H1 (cell line): ENCODE results near the gene DDN. TPM values are rescaled to one million over a fixed set of nuclear protein-coding genes. Genes with fewer than 3 reads are reported as not detected.
A peak's percentile ranks its signal among the peaks of the same experiment; 100 is the strongest.

Source experiments
- CBX5 ChIP-seq: fragments of 300-800, 300-1000 bp; sonication (generic); IDR thresholded peaks from 2 replicates; pipeline ENCODE4 v1.7.1; 2016; ENCODE audit warnings: antibody characterized with exemption, low read length, low read depth
- CREB1 ChIP-seq: IDR thresholded peaks from 2 replicates; pipeline ENCODE4 v1.6.1; 2012; ENCODE audit warnings: inconsistent platforms
- EGR1 ChIP-seq: IDR thresholded peaks from 2 replicates; pipeline ENCODE4 v1.6.1; 2011; ENCODE audit warnings: low read depth, low read length, borderline replicate concordance
- GABPA ChIP-seq: IDR thresholded peaks from 2 replicates; pipeline ENCODE4 v1.6.1; 2011; ENCODE audit warnings: mild to moderate bottlenecking, low read length, moderate library complexity, borderline replicate concordance; ENCODE audit not compliant: insufficient read depth
- HDAC2 ChIP-seq, 2 experiments: fragments of 300-600 bp in 1 of 2; sonication (generic) in 1 of 2; IDR thresholded peaks; 2 replicates each; pipeline ENCODE4 v1.6.1; 2011 to 2012; ENCODE audit warnings: low read depth in 2 of 2, low read length in 2 of 2, mild to moderate bottlenecking in 2 of 2, moderate library complexity in 2 of 2, borderline replicate concordance in 1 of 2, inconsistent platforms in 1 of 2
- JUN ChIP-seq: IDR thresholded peaks from 2 replicates; pipeline ENCODE4 v1.6.1; 2011; ENCODE audit warnings: low read depth, mild to moderate bottlenecking, improper control_type of control experiment, low read length
- NANOG ChIP-seq: IDR thresholded peaks from 2 replicates; pipeline ENCODE4 v1.6.1; 2011; ENCODE audit warnings: low read length, low read depth, mild to moderate bottlenecking, inconsistent platforms; ENCODE audit not compliant: insufficient read depth, poor library complexity, severe bottlenecking
- PHF8 ChIP-seq: fragments of 200-600 bp; sonication (generic); conservative IDR thresholded peaks from 2 replicates; pipeline ENCODE4 v1.7.1; 2012; ENCODE audit warnings: low read depth, mild to moderate bottlenecking, inconsistent platforms, low read length, moderate library complexity
- POLR2AphosphoS5 ChIP-seq: IDR thresholded peaks from 2 replicates; pipeline ENCODE4 v1.6.1; 2011; ENCODE audit warnings: low read depth, low read length
- SAP30 ChIP-seq: fragments of 300-600 bp; sonication (generic); IDR thresholded peaks from 2 replicates; pipeline ENCODE4 v1.7.1; 2012; ENCODE audit warnings: low read length, moderate library complexity, mild to moderate bottlenecking, inconsistent platforms; ENCODE audit not compliant: insufficient read depth, insufficient replicate concordance
- SIN3A ChIP-seq, 2 experiments: IDR thresholded peaks in 1 of 2; conservative IDR thresholded peaks in 1 of 2; 2 replicates each; pipeline ENCODE4 v1.6.1; 2011 to 2012; ENCODE audit warnings: low read length in 2 of 2, improper control_type of control experiment in 1 of 2, low read depth in 1 of 2, mild to moderate bottlenecking in 1 of 2
- SP1 ChIP-seq: IDR thresholded peaks from 2 replicates; pipeline ENCODE4 v1.6.1; 2011; ENCODE audit warnings: low read depth, low read length
- SP2 ChIP-seq: IDR thresholded peaks from 2 replicates; pipeline ENCODE4 v1.6.1; 2012; ENCODE audit warnings: mild to moderate bottlenecking, low read length, inconsistent platforms
- SUZ12 ChIP-seq: fragments of 200-600 bp; sonication (generic); IDR thresholded peaks from 2 replicates; pipeline ENCODE4 v1.6.1; 2012; ENCODE audit warnings: mild to moderate bottlenecking, inconsistent platforms, low read length, moderate library complexity, mixed read lengths
- TAF1 ChIP-seq: IDR thresholded peaks from 2 replicates; pipeline ENCODE4 v1.6.1; 2011; ENCODE audit warnings: mild to moderate bottlenecking, low read depth, low read length
- polyA plus RNA-seq, 7 experiments: library from polyadenylated mRNA; depleted of rRNA in 3 of 7; stranded (reverse) in 5 of 7; unstranded in 2 of 7; fragments of >200 nt in 5 of 7; fragments of 200-250 nt in 2 of 7; gene quantifications; 1 replicate in 5 of 7; 2 replicates in 1 of 7; 4 replicates in 1 of 7; pipeline versions ENCODE4 v1.2.1 to v1.2.3, GENCODE V29; 2011 to 2013; ENCODE audit warnings: missing spikeins in 2 of 7, mixed read lengths in 2 of 7
- total RNA-seq: library from RNA; stranded (reverse); fragmentation: NEBNext Ultra II Directional; extraction: Animal tissue kit (Norgen Biotek cat#: 25700); gene quantifications from 2 replicates; pipeline ENCODE4 v1.2.1, GENCODE V29; 2021
- TF ChIP-seq, protein P1 (sequence below), 3 experiments: IDR thresholded peaks; 1 replicate in 2 of 3; 2 replicates in 1 of 3; pipeline versions ENCODE4 v1.5.1 to v1.6.1; 2011; ENCODE audit warnings: low read length in 3 of 3, mild to moderate bottlenecking in 3 of 3, inconsistent platforms in 2 of 3, low read depth in 1 of 3, moderate library complexity in 1 of 3; ENCODE audit not compliant: insufficient read depth in 1 of 3; ENCODE audit errors: control extremely low read depth in 1 of 3
- TF ChIP-seq, protein P2 (sequence below): IDR thresholded peaks from 2 replicates; pipeline ENCODE4 v1.6.1; 2012; ENCODE audit warnings: inconsistent platforms
- TF ChIP-seq, protein P3 (sequence below): IDR thresholded peaks from 2 replicates; pipeline ENCODE4 v1.6.1; 2011; ENCODE audit warnings: low read length, improper control_type of control experiment

DDN gene
- total and polyA plus RNA-seq, 2 of the 8 experiments (the other 6 are each of a cell fraction or from before 2014, with no cell fraction given), result 0.14 to 0.30 TPM

DNA sequence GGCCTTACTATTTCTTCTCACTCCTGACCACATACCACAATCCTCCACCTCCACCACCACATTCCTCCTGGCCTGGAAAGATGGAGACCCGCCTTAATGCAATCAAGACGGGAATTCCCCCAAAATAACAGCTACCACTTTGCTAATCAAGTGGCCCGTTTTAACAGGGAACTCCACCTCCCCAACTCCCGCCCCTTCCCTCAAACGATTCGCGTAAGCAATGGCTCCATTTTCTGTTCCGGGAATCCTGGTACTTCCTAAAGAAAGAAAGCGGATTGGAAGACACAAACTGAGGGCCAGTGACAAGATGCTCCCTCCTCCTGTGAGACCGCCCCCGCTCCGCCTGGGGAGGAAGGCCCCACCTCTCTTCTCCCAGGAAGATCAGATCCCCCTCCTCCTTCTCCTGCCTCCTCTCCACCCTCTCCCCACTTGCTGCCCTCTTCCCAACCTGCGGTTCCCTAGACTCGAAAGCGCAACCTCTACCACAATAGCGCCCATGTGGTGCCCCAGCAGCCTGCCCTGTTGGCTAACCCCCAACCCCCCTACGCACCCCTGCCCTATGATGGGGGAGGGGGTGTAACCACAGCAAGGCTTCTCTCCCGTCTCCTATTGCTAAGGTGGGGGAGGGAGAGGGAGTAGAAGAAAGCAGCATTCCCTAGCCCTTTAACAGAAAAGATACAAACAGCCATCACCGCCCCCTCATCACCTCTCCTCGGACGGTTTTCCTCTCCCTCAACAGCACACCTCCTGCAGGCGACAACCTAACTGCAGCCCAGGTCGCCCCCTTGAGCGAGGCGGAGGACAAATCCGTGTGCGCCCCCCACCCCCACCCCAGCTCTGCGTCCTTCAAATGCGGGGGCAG, 42.7 kb downstream of the DDN start (continued):
- TF ChIP-seq, protein P1, sequence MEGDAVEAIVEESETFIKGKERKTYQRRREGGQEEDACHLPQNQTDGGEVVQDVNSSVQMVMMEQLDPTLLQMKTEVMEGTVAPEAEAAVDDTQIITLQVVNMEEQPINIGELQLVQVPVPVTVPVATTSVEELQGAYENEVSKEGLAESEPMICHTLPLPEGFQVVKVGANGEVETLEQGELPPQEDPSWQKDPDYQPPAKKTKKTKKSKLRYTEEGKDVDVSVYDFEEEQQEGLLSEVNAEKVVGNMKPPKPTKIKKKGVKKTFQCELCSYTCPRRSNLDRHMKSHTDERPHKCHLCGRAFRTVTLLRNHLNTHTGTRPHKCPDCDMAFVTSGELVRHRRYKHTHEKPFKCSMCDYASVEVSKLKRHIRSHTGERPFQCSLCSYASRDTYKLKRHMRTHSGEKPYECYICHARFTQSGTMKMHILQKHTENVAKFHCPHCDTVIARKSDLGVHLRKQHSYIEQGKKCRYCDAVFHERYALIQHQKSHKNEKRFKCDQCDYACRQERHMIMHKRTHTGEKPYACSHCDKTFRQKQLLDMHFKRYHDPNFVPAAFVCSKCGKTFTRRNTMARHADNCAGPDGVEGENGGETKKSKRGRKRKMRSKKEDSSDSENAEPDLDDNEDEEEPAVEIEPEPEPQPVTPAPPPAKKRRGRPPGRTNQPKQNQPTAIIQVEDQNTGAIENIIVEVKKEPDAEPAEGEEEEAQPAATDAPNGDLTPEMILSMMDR (IDR thresholded peaks at IDR 0.05; ENCODE audit: control extremely low read depth in 1 of 3, insufficient read depth in 1 of 3, low read depth in 1 of 3, low read length in 3 of 3), result peak in 1 of 3 experiments; percentile 36; a peak in 1 of 4 replicates
- TF ChIP-seq TAF1 (peak; percentile 56; the same call in 1 of the 2 replicates), PHF8 (no peak), SAP30 (peak; percentile 80), EGR1 (peak; percentile 89), SP2 (no peak), CBX5 (no peak), HDAC2 (IDR thresholded peaks at IDR 0.05; ENCODE audit: borderline replicate concordance in 1 of 2, low read depth in 2 of 2, low read length in 2 of 2) (0 out of 4 replicates have a peak, but pooled peaks of 1 of the 2 experiments have one; percentile 79), GABPA (no peak), CREB1 (peak; percentile 61), SP1 (no peak; the same call in 1 of the 2 replicates), SUZ12 (no peak; the same call in 1 of the 2 replicates), SIN3A (conservative IDR thresholded peaks at IDR 0.05 in 1 of 2, IDR thresholded peaks at IDR 0.05 in 1 of 2; ENCODE audit: low read depth in 1 of 2, low read length in 2 of 2) (peak; percentile 25 to 82; a peak in 2 of 4 replicates), POLR2AphosphoS5 (peak; percentile 39), NANOG (no peak), JUN (no peak)
- TF ChIP-seq, protein P2, sequence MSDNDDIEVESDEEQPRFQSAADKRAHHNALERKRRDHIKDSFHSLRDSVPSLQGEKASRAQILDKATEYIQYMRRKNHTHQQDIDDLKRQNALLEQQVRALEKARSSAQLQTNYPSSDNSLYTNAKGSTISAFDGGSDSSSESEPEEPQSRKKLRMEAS, result peak; percentile 53; the same call in 1 of the 2 replicates
- TF ChIP-seq, protein P3, sequence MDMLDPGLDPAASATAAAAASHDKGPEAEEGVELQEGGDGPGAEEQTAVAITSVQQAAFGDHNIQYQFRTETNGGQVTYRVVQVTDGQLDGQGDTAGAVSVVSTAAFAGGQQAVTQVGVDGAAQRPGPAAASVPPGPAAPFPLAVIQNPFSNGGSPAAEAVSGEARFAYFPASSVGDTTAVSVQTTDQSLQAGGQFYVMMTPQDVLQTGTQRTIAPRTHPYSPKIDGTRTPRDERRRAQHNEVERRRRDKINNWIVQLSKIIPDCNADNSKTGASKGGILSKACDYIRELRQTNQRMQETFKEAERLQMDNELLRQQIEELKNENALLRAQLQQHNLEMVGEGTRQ, result no peak
